K562 (cell line): Measurements from ENCODE around the gene ZNF17. TPM values are rescaled to one million over a fixed set of nuclear protein-coding genes. Genes with fewer than 3 reads are reported as not detected.

Experiments
- BCOR ChIP-seq: fragments of 450-650 bp; IDR thresholded peaks from 2 replicates; pipeline ENCODE4 v1.6.1; 2016
- EGR1 ChIP-seq: fragments of 450-650 bp; conservative IDR thresholded peaks from 2 replicates; pipeline ENCODE4 v1.6.1; 2017; ENCODE audit warnings: mild to moderate bottlenecking
- GATAD2A ChIP-seq: fragments of 450-650 bp; IDR thresholded peaks from 2 replicates; pipeline ENCODE4 v1.6.1; 2017
- GATAD2B ChIP-seq: fragments of 450-650 bp; IDR thresholded peaks from 2 replicates; pipeline ENCODE4 v1.6.1; 2017; ENCODE audit warnings: mild to moderate bottlenecking, borderline replicate concordance
- HDGF ChIP-seq: fragments of 450-650 bp; IDR thresholded peaks from 2 replicates; pipeline ENCODE4 v1.6.1; 2016
- KDM1A ChIP-seq, 2 experiments: fragments of 450-650 bp; IDR thresholded peaks; 2 replicates each; pipeline ENCODE4 v1.6.1; 2016; ENCODE audit warnings: mild to moderate bottlenecking in 2 of 2
- MCM3 ChIP-seq: fragments of 450-650 bp; IDR thresholded peaks from 2 replicates; pipeline ENCODE4 v1.6.1; 2016
- MEF2D ChIP-seq: conservative IDR thresholded peaks from 2 replicates; pipeline ENCODE4 v1.6.1; 2016; ENCODE audit warnings: low read depth, missing genetic modification characterization, missing compliant biosample characterization
- NR2C2 ChIP-seq, 2 experiments: fragments of 200-800 bp in 1 of 2; sonication (Bioruptor generic) in 1 of 2; sonication (generic) in 1 of 2; formaldehyde crosslinking in 1 of 2; IDR thresholded peaks; 2 replicates each; pipeline versions ENCODE4 v1.6.1 to v1.8.0; 2016 to 2022; ENCODE audit warnings: mild to moderate bottlenecking in 1 of 2, missing compliant biosample characterization in 1 of 2, missing genetic modification characterization in 1 of 2, missing genetic modification reagents in 1 of 2
- SMAD3 ChIP-seq: fragments of 450-650 bp; formaldehyde crosslinking; conservative IDR thresholded peaks from 2 replicates; pipeline ENCODE4 v1.4.0; 2020; ENCODE audit warnings: mild to moderate bottlenecking
- TAF15 ChIP-seq: fragments of 200-400 bp; formaldehyde crosslinking; IDR thresholded peaks from 2 replicates; pipeline ENCODE4 v1.6.1; 2017; ENCODE audit warnings: mild to moderate bottlenecking, low read depth, low read length, moderate library complexity
- TBP ChIP-seq: optimal IDR thresholded peaks from 2 replicates; pipeline ENCODE3; 2011; ENCODE audit warnings: low read depth, low read length, improper control_type of control experiment
- VEZF1 ChIP-seq: fragments of 200-800 bp; sonication (Bioruptor generic); IDR thresholded peaks from 2 replicates; pipeline ENCODE4 v1.6.1; 2017; ENCODE audit warnings: missing genetic modification characterization, missing compliant biosample characterization
- ZNF212 ChIP-seq: fragments of 450-650 bp; formaldehyde crosslinking; IDR thresholded peaks from 2 replicates; pipeline ENCODE4 v1.4.0; 2020; ENCODE audit warnings: mild to moderate bottlenecking
- ZNF583 ChIP-seq: fragments of 250-450 bp; sonication (Bioruptor Pico); IDR thresholded peaks from 2 replicates; pipeline ENCODE4 v1.4.0; 2020
- ZNF609 ChIP-seq: sonication (generic); formaldehyde crosslinking; IDR thresholded peaks from 2 replicates; pipeline ENCODE4 v1.8.1; 2023; ENCODE audit warnings: missing genetic modification reagents, mild to moderate bottlenecking, borderline replicate concordance
- ZNF695 ChIP-seq: fragments of 450-650 bp; formaldehyde crosslinking; IDR thresholded peaks from 2 replicates; pipeline ENCODE4 v1.4.0; 2020; ENCODE audit warnings: mild to moderate bottlenecking, moderate library complexity
- polyA plus RNA-seq, 8 experiments: library from polyadenylated mRNA; depleted of rRNA in 4 of 8; stranded (reverse) in 5 of 8; unstranded in 3 of 8; fragments of >200 nt; fragmentation: Nextera tagmentation in 2 of 8; fragmentation: Illumina TruSeq in 1 of 8; extraction: Ambion mirVana in 2 of 8; extraction: Trizol in 1 of 8; gene quantifications; 2 replicates each; pipeline versions ENCODE4 v1.2.1 to v1.2.3, GENCODE V29; 2011 to 2014; ENCODE audit warnings: inconsistent platforms in 1 of 8, missing spikeins in 1 of 8
- total RNA-seq, 7 experiments: library from RNA; depleted of rRNA in 6 of 7; stranded (reverse); fragments of >200 nt in 6 of 7; fragmentation: Illumina TruSeq in 2 of 7; extraction: Trizol in 2 of 7; gene quantifications; 2 replicates each; pipeline versions ENCODE4 v1.2.1 to v1.2.3, GENCODE V29; 2011 to 2021; ENCODE audit warnings: low replicate concordance in 1 of 7
- TF ChIP-seq, protein P1 (sequence below), 2 experiments: fragments of 150-350 bp in 1 of 2; IDR thresholded peaks; 2 replicates each; pipeline ENCODE4 v1.6.1; 2012 to 2016; ENCODE audit warnings: low read depth in 2 of 2, low read length in 2 of 2, mild to moderate bottlenecking in 1 of 2, moderate library complexity in 1 of 2

Gene ZNF17
- total and polyA plus RNA-seq, 9 of the 15 experiments (the other 6 are each of a cell fraction or from before 2014, with no cell fraction given): 5.3 to 8.6 (median 6.5) TPM

DNA sequence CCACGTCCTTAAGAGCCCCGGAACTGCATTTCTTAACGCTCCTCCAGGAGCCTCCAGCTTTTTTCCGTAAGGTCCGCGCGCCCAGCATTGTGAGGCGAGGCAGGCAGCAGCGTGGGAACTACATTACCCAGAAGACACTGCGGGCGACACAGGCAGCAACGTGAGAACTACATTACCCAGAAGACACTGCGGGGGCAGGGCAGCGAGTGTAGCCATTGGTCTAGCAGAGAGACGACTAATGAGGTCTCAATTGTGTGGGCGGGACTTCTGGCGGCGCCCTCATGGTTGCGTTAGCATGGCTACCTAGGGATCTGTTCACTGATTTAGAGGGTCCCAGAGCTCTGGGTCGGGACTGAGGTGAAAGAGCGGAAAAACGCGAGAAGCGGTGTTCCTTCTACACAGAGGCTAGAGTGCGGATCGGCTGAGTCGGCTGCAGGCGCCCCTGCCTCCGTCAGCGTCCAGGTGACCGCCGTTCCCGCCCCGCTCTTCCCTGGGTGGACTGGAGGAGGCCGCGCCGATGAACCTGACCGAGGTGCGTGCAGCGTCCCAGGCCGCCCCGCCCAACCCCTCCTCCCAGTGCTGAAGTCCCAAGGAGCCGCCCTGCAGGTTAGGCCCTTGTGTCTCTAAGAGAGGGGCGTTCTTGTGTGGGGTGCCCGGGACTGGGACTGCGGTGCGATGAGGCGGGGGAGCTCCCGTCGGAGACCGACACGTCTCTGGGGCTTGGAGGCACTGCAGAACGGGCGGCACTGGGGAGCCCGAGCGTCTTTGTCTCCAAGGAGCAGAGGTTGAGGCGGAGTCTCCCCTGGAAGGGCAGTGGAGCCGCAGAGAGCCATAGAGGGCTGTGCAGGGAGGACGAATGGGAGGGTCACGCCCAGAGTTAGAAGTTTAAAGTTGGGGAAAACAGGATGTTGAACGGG, 24.4 kb downstream of the ZNF17 start, which contains the start of gene ZNF749 (continued):
- TF ChIP-seq NR2C2 (CRISPR knock-in tag; IDR thresholded peaks at IDR 0.05) (no peak), NR2C2 (tag; IDR thresholded peaks at IDR 0.05) (peak; percentile 89), TAF15 (no peak), MEF2D (tag) (no peak), ZNF583 (CRISPR knock-in tag) (no peak), ZNF609 (no peak), TBP (peak; percentile 33), BCOR (no peak), ZNF212 (CRISPR knock-in tag) (no peak), HDGF (no peak), GATAD2B (no peak), GATAD2A (no peak), EGR1 (peak; percentile 89), ZNF695 (CRISPR knock-in tag) (no peak), MCM3 (no peak), KDM1A (IDR thresholded peaks at IDR 0.05) (no peak), SMAD3 (CRISPR knock-in tag) (no peak), VEZF1 (CRISPR knock-in tag) (no peak)
- TF ChIP-seq, protein P1, sequence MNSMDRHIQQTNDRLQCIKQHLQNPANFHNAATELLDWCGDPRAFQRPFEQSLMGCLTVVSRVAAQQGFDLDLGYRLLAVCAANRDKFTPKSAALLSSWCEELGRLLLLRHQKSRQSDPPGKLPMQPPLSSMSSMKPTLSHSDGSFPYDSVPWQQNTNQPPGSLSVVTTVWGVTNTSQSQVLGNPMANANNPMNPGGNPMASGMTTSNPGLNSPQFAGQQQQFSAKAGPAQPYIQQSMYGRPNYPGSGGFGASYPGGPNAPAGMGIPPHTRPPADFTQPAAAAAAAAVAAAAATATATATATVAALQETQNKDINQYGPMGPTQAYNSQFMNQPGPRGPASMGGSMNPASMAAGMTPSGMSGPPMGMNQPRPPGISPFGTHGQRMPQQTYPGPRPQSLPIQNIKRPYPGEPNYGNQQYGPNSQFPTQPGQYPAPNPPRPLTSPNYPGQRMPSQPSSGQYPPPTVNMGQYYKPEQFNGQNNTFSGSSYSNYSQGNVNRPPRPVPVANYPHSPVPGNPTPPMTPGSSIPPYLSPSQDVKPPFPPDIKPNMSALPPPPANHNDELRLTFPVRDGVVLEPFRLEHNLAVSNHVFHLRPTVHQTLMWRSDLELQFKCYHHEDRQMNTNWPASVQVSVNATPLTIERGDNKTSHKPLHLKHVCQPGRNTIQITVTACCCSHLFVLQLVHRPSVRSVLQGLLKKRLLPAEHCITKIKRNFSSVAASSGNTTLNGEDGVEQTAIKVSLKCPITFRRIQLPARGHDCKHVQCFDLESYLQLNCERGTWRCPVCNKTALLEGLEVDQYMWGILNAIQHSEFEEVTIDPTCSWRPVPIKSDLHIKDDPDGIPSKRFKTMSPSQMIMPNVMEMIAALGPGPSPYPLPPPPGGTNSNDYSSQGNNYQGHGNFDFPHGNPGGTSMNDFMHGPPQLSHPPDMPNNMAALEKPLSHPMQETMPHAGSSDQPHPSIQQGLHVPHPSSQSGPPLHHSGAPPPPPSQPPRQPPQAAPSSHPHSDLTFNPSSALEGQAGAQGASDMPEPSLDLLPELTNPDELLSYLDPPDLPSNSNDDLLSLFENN (IDR thresholded peaks at IDR 0.05; ENCODE audit: low read depth in 2 of 2, low read length in 2 of 2): no peak
